H9 (cell line): Measurements from ENCODE around the gene C1orf226. TPM values are rescaled to one million over a fixed set of nuclear protein-coding genes. Genes with fewer than 3 reads are reported as not detected.

Experiments
- DNase-seq: peaks from one replicate; pipeline ENCODE4 v3.0.0-alpha.2; 2017
- H2AFZ ChIP-seq: one replicate; pipeline ENCODE4 v1.6.1; 2013; ENCODE audit warnings: mild to moderate bottlenecking, low read length, control low read depth, moderate library complexity
- H2AK5ac ChIP-seq: 2 replicates; pipeline ENCODE4 v1.6.1; 2013; ENCODE audit warnings: low read length, control low read depth, mixed read lengths; ENCODE audit not compliant: insufficient read length
- H2BK120ac ChIP-seq: one replicate; pipeline ENCODE4 v1.6.1; 2013; ENCODE audit warnings: low read depth, mild to moderate bottlenecking, low read length, control low read depth, inconsistent platforms; ENCODE audit not compliant: poor library complexity, severe bottlenecking
- H2BK12ac ChIP-seq: 2 replicates; pipeline ENCODE4 v1.6.1; 2013; ENCODE audit warnings: low read length, control low read depth, mixed read lengths, low read depth; ENCODE audit not compliant: insufficient read length
- H2BK15ac ChIP-seq: 2 replicates; pipeline ENCODE4 v1.6.1; 2013; ENCODE audit warnings: low read depth, low read length, control low read depth
- H2BK20ac ChIP-seq: one replicate; pipeline ENCODE4 v1.6.1; 2013; ENCODE audit warnings: low read depth, mild to moderate bottlenecking, low read length, control low read depth, inconsistent platforms; ENCODE audit not compliant: poor library complexity, severe bottlenecking
- H2BK5ac ChIP-seq: 2 replicates; pipeline ENCODE4 v1.6.1; 2013; ENCODE audit warnings: low read length, control low read depth, mixed read lengths; ENCODE audit not compliant: insufficient read length
- H3K14ac ChIP-seq: 2 replicates; pipeline ENCODE4 v1.6.1; 2013; ENCODE audit warnings: low read length, control low read depth; ENCODE audit not compliant: insufficient read depth
- H3K18ac ChIP-seq: 2 replicates; pipeline ENCODE4 v1.6.1; 2013; ENCODE audit warnings: low read depth, mild to moderate bottlenecking, mixed read lengths, low read length, control low read depth; ENCODE audit not compliant: insufficient read length
- H3K23ac ChIP-seq: 2 replicates; pipeline ENCODE4 v1.6.1; 2013; ENCODE audit warnings: low read length, control low read depth, mixed read lengths, low read depth; ENCODE audit not compliant: insufficient read length
- H3K23me2 ChIP-seq: 2 replicates; pipeline ENCODE4 v1.6.1; 2013; ENCODE audit warnings: low read depth, mild to moderate bottlenecking, mixed read lengths, low read length, control low read depth; ENCODE audit not compliant: insufficient read length, poor library complexity, severe bottlenecking
- H3K27ac ChIP-seq: 2 replicates; pipeline ENCODE4 v1.5.1; 2013; ENCODE audit warnings: low read length, control low read depth, mixed read lengths, low read depth; ENCODE audit not compliant: insufficient read length
- H3K27me3 ChIP-seq: 2 replicates; pipeline ENCODE4 v1.6.1; 2013; ENCODE audit warnings: low read length, control low read depth, inconsistent platforms; ENCODE audit not compliant: insufficient read depth
- H3K4ac ChIP-seq: 2 replicates; pipeline ENCODE4 v1.6.1; 2013; ENCODE audit warnings: low read depth, mild to moderate bottlenecking, control low read depth, inconsistent platforms, low read length, moderate library complexity
- H3K4me1 ChIP-seq: 2 replicates; pipeline ENCODE4 v1.6.1; 2013; ENCODE audit warnings: low read length, control low read depth, inconsistent platforms; ENCODE audit not compliant: insufficient read depth
- H3K4me2 ChIP-seq: 2 replicates; pipeline ENCODE4 v1.6.1; 2013; ENCODE audit warnings: low read length, control low read depth, mixed read lengths; ENCODE audit not compliant: insufficient read length, insufficient read depth
- H3K56ac ChIP-seq: 2 replicates; pipeline ENCODE4 v1.6.1; 2013; ENCODE audit warnings: low read depth, mild to moderate bottlenecking, mixed read lengths, low read length, control low read depth; ENCODE audit not compliant: insufficient read length
- H3K79me1 ChIP-seq: 2 replicates; pipeline ENCODE4 v1.6.1; 2013; ENCODE audit warnings: low read depth, mild to moderate bottlenecking, moderate library complexity, low read length, control low read depth, inconsistent platforms; ENCODE audit not compliant: insufficient read depth, poor library complexity, severe bottlenecking
- H3K79me2 ChIP-seq: 2 replicates; pipeline ENCODE4 v1.6.1; 2013; ENCODE audit warnings: low read length, control low read depth, inconsistent platforms; ENCODE audit not compliant: insufficient read depth
- H3K9ac ChIP-seq: 2 replicates; pipeline ENCODE4 v1.6.1; 2013; ENCODE audit warnings: low read length, control low read depth, mixed read lengths; ENCODE audit not compliant: insufficient read length; ENCODE audit errors: extremely low read depth
- H3K9me3 ChIP-seq: one replicate; pipeline ENCODE4 v1.6.1; 2013; ENCODE audit warnings: low read depth, low read length, inconsistent platforms; ENCODE audit not compliant: control insufficient read depth
- H3T11ph ChIP-seq: one replicate; pipeline ENCODE4 v1.6.1; 2013; ENCODE audit warnings: mild to moderate bottlenecking, low read length, control low read depth, inconsistent platforms
- H4K20me1 ChIP-seq: one replicate; pipeline ENCODE4 v1.6.1; 2013; ENCODE audit not compliant: control insufficient read depth, insufficient read length, insufficient read depth
- H4K5ac ChIP-seq: 2 replicates; pipeline ENCODE4 v1.6.1; 2013; ENCODE audit warnings: low read depth, mild to moderate bottlenecking, mixed read lengths, low read length, control low read depth; ENCODE audit not compliant: insufficient read length
- H4K8ac ChIP-seq: replicated peaks from 2 replicates; pipeline ENCODE4 v1.6.1; 2013; ENCODE audit warnings: low read length, control low read depth, mixed read lengths, low read depth; ENCODE audit not compliant: insufficient read length
- H4K91ac ChIP-seq: 2 replicates; pipeline ENCODE4 v1.6.1; 2013; ENCODE audit warnings: low read depth, mild to moderate bottlenecking, moderate library complexity, mixed read lengths, low read length, control low read depth; ENCODE audit not compliant: insufficient read length
- H3K27ac Mint-ChIP-seq, 3 experiments: 2 replicates in 2 of 3; 3 replicates in 1 of 3; pipeline ENCODE4 v1.8.0; 2020 to 2021; ENCODE audit warnings: mixed read lengths in 3 of 3, mild to moderate bottlenecking in 1 of 3, moderate library complexity in 1 of 3
- H3K27me3 Mint-ChIP-seq: 2 replicates; pipeline ENCODE4 v1.8.0; 2021; ENCODE audit warnings: low read depth, mild to moderate bottlenecking, moderate library complexity, mixed read lengths
- H3K36me3 Mint-ChIP-seq, 3 experiments: 2 replicates in 2 of 3; 3 replicates in 1 of 3; pipeline ENCODE4 v1.8.0; 2020 to 2021; ENCODE audit warnings: low read depth in 3 of 3, mixed read lengths in 3 of 3; ENCODE audit not compliant: insufficient read depth in 1 of 3
- H3K4me1 Mint-ChIP-seq, 2 experiments: 2 replicates each; pipeline ENCODE4 v1.8.0; 2020; ENCODE audit warnings: mixed read lengths in 2 of 2
- H3K4me3 Mint-ChIP-seq, 2 experiments: 2 replicates in 1 of 2; 3 replicates in 1 of 2; pipeline ENCODE4 v1.8.0; 2020 to 2021; ENCODE audit warnings: mild to moderate bottlenecking in 2 of 2, mixed read lengths in 2 of 2, moderate library complexity in 1 of 2
- H3K9me3 Mint-ChIP-seq, 2 experiments: 2 replicates in 1 of 2; 3 replicates in 1 of 2; pipeline ENCODE4 v1.8.0; 2020; ENCODE audit warnings: mild to moderate bottlenecking in 2 of 2, mixed read lengths in 2 of 2, moderate library complexity in 1 of 2
- CTCF ChIP-seq: fragments of 200-600 bp; sonication (generic); conservative IDR thresholded peaks from 3 replicates; pipeline ENCODE4 v1.8.0; 2021; ENCODE audit warnings: antibody characterized with exemption, mild to moderate bottlenecking
- WGBS: extraction: QIAGEN DNeasy Blood & Tissue Kit; methylation state at CpG from one replicate; pipeline ENCODE4 v1.1.7; 2013; ENCODE audit warnings: missing lambda C conversion rate, low lambda C conversion rate, mixed read lengths; ENCODE audit not compliant: insufficient read length; ENCODE audit errors: extremely low coverage; 5-methylcytosine and 5-hydroxymethylcytosine counted together
- total RNA-seq: library from RNA; stranded (reverse); gene quantifications from 2 replicates; pipeline ENCODE4 v1.2.1, GENCODE V29; 2021

C1orf226 gene
- total RNA-seq, 1 experiment from 2014 or later, result 11.5 TPM

- Mint-ChIP-seq H3K36me3 (no peaks in the 10 kb centered on the region), H3K27ac (no peak overlapping the region; a peak in 1 of 7 replicates), H3K27me3 (peaks cover 6% of the 10 kb centered on the region), H3K9me3 (no peaks in the 10 kb centered on the region; a peak in 1 of 5 replicates), H3K4me1 (peaks cover 22 to 27% of the 10 kb centered on the region in 2 experiments), H3K4me3 (no peak overlapping the region; a peak in 1 of 5 replicates)
- Histone ChIP-seq H3K23me2 (no peaks in the 10 kb centered on the region), H2BK12ac (no peak overlapping the region), H3K79me2 (no peaks in the 10 kb centered on the region), H3K27ac (no peak overlapping the region), H2BK20ac (no peak overlapping the region), H3K14ac (no peak overlapping the region), H4K8ac (no peak overlapping the region), H3T11ph (no peak overlapping the region), H2BK120ac (no peak overlapping the region), H3K56ac (no peak overlapping the region), H3K4me1 (peaks cover 4% of the 10 kb centered on the region; the same call in 1 of the 2 replicates), H3K4ac (no peak overlapping the region), H3K27me3 (no peaks in the 10 kb centered on the region), H3K9ac (no peak overlapping the region), H2BK5ac (no peak overlapping the region), H2BK15ac (no peak overlapping the region), H3K18ac (no peak overlapping the region), H3K9me3 (no peaks in the 10 kb centered on the region), H3K23ac (no peak overlapping the region), H2AFZ (no peak overlapping the region), H4K5ac (no peak overlapping the region), H4K91ac (no peak overlapping the region), H4K20me1 (no peaks in the 10 kb centered on the region), H3K4me2 (no peak overlapping the region), H2AK5ac (no peak overlapping the region), H3K79me1 (no peaks in the 10 kb centered on the region)
- no peak for TF ChIP-seq CTCF
- DNase-seq, result no peak
- WGBS, result no CpG with 5 or more reads among the region's 3 CpGs
Measured at GRCh38 chr1:162397943-162398560, 16.5 kb downstream of the C1orf226 start.
